Parathyroid adenoma (tissue), 2 donors: ENCODE results near the gene ALX3.

Experiments
- H2AFZ ChIP-seq: fragments of 300-600 bp; sonication (generic); one replicate; pipeline ENCODE4 v1.7.0; 2017; ENCODE audit warnings: antibody characterized with exemption, mild to moderate bottlenecking
- H3K27ac ChIP-seq: fragments of 300-600 bp; sonication (generic); one replicate; pipeline ENCODE4 v1.7.0; 2017
- H3K27me3 ChIP-seq: fragments of 300-600 bp; sonication (generic); one replicate; pipeline ENCODE4 v1.7.0; 2017; ENCODE audit warnings: low read length; ENCODE audit not compliant: control insufficient read depth, insufficient read depth
- H3K36me3 ChIP-seq: fragments of 300-600 bp; sonication (generic); one replicate; pipeline ENCODE4 v1.7.0; 2017; ENCODE audit warnings: low read length; ENCODE audit not compliant: control insufficient read depth, insufficient read depth
- H3K4me1 ChIP-seq: fragments of 300-600 bp; sonication (generic); one replicate; pipeline ENCODE4 v1.7.0; 2017; ENCODE audit warnings: control low read depth
- H3K4me2 ChIP-seq: fragments of 300-600 bp; sonication (generic); one replicate; pipeline ENCODE4 v1.7.0; 2017; ENCODE audit warnings: low read length
- H3K4me3 ChIP-seq: fragments of 300-600 bp; sonication (generic); one replicate; pipeline ENCODE4 v1.7.0; 2017; ENCODE audit warnings: low read depth, low read length
- H3K79me2 ChIP-seq: fragments of 300-600 bp; sonication (generic); one replicate; pipeline ENCODE4 v1.7.0; 2017; ENCODE audit warnings: control low read depth
- H3K9ac ChIP-seq: fragments of 300-600 bp; sonication (generic); one replicate; pipeline ENCODE4 v1.7.0; 2017; ENCODE audit warnings: mild to moderate bottlenecking
- H3K9me3 ChIP-seq: fragments of 300-600 bp; sonication (generic); one replicate; pipeline ENCODE4 v1.7.0; 2017; ENCODE audit warnings: low read length; ENCODE audit not compliant: control insufficient read depth
- TF ChIP-seq, protein P1 (sequence below): fragments of 300-600 bp; sonication (generic); IDR thresholded peaks from one replicate; pipeline ENCODE4 v1.7.0; 2017; ENCODE audit warnings: antibody characterized with exemption, mild to moderate bottlenecking
- donor health status: primary hyperparathyroidism.

ALX3 gene

DNA sequence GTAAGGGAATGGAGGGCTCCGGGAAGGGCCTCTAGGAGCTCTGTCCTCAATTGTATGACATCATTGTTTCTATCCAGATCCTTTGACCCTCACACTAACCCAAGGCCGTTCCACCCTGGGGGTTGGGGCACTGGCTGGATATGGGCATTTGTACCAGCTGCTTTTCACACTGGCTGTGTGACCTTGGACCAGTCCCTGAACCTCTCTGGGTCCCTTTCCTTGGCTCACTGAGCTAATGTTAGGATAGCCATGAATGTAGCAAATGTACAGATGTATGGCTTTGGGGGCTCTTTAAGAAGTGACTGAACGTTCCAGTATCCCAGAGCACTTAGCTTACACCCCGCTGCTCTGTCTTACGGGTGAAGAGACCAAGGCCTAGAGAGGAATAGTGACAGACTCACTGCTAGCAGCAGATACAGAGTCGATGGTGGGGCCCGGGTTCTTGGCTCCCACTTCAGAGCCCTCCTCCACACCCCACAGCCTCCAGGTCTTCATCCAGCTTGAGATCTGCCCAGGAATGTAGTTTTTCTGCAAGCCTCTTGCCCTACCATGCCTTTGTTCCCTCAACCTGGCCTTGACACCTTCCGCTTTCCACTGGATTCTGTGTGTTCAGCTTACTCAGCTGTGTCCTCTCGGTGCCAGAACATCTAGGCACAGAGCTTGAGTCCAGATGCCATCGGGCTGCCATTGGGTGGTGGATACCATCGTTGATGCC is 27.2 kb upstream of the ALX3 start:
- Histone ChIP-seq H3K27me3 (no peaks in the 10 kb centered on the region), H3K4me1 (no peaks in the 10 kb centered on the region), H3K4me3 (no peak overlapping the region), H2AFZ (no peak overlapping the region), H3K4me2 (no peak overlapping the region), H3K36me3 (no peaks in the 10 kb centered on the region), H3K79me2 (no peaks in the 10 kb centered on the region), H3K9me3 (no peaks in the 10 kb centered on the region), H3K27ac (no peak overlapping the region), H3K9ac (no peak overlapping the region)
- TF ChIP-seq, protein P1, sequence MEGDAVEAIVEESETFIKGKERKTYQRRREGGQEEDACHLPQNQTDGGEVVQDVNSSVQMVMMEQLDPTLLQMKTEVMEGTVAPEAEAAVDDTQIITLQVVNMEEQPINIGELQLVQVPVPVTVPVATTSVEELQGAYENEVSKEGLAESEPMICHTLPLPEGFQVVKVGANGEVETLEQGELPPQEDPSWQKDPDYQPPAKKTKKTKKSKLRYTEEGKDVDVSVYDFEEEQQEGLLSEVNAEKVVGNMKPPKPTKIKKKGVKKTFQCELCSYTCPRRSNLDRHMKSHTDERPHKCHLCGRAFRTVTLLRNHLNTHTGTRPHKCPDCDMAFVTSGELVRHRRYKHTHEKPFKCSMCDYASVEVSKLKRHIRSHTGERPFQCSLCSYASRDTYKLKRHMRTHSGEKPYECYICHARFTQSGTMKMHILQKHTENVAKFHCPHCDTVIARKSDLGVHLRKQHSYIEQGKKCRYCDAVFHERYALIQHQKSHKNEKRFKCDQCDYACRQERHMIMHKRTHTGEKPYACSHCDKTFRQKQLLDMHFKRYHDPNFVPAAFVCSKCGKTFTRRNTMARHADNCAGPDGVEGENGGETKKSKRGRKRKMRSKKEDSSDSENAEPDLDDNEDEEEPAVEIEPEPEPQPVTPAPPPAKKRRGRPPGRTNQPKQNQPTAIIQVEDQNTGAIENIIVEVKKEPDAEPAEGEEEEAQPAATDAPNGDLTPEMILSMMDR: no peak

DNA sequence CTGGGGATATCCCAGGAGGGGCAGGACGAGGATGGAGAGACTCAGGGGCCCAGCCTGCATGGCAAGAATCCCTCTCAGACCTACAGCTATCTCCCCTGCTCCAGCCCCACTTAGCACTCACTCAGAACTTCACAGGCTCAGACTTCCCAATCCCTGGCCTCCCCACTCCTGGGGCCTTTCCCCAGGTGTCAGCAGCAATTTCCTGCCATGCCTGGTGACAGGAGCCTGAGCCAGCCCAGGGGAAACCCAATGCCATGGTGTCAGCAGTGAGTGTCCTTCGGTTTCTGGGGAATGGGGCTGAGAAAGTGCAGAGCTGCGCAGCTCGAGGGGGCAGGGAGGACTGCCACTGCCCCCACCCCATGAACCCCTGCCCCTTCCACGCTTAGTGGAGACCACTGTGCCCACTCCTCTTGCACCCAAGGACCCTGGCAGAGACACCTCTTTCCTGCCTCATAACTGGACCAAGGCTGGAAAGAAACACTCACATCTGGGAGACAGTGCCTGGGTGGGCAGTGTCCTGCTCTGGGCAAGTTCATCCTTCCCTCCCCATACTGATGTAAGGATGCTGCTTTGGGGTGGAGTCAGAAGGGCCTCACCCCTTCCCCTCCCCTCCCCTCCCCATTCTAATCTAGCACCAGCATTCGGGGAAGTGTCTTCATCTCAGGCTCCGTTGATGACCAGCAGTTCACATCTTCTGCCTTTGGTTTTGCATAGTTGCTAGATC is 24.6 kb upstream of the ALX3 start:
- Histone ChIP-seq H3K79me2 (no peaks in the 10 kb centered on the region), H2AFZ (no peak overlapping the region), H3K27me3 (no peaks in the 10 kb centered on the region), H3K9me3 (no peaks in the 10 kb centered on the region), H3K9ac (no peak overlapping the region), H3K4me3 (no peak overlapping the region), H3K4me1 (no peaks in the 10 kb centered on the region), H3K4me2 (no peak overlapping the region), H3K36me3 (no peaks in the 10 kb centered on the region), H3K27ac (no peak overlapping the region)
- TF ChIP-seq, protein P1: no peak

GRCh38 chr1:110092991-110093390 is 22.5 kb upstream of the ALX3 start:
- H2AFZ ChIP-seq: no peak overlapping the region

DNA sequence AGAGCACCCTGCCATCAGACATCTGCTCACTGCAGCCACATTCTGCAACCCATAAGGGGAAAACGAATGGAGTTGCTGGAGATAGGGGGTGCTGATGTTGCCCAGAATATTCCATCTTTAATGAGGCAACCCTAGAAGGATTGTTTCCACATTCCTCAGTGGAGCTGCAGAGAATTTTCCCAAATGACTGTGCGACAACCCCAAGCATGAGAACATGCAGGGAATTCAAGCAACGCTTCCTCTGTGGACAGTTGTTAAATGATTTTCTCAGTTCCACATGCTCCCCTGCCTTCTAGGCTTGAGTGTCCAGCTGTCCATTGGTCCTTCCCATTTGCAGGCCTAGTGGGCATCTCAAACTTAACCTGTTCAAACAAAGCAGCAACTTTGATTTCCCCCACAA is 21.3 kb upstream of the ALX3 start:
- Histone ChIP-seq H3K79me2 (no peaks in the 10 kb centered on the region), H2AFZ (no peak overlapping the region), H3K4me2 (no peak overlapping the region), H3K9ac (no peak overlapping the region), H3K4me1 (no peaks in the 10 kb centered on the region), H3K9me3 (no peaks in the 10 kb centered on the region), H3K27ac (no peak overlapping the region), H3K4me3 (no peak overlapping the region), H3K36me3 (no peaks in the 10 kb centered on the region), H3K27me3 (no peaks in the 10 kb centered on the region)
- TF ChIP-seq, protein P1: no peak

More at GRCh38 chr1:110092991-110093390, 22.5 kb upstream of the ALX3 start:
- Histone ChIP-seq H3K36me3 (no peaks in the 10 kb centered on the region), H3K27ac (no peak overlapping the region), H3K79me2 (no peaks in the 10 kb centered on the region), H3K4me1 (no peaks in the 10 kb centered on the region), H3K9ac (no peak overlapping the region), H3K4me3 (no peak overlapping the region), H3K9me3 (no peaks in the 10 kb centered on the region), H3K4me2 (no peak overlapping the region), H3K27me3 (no peaks in the 10 kb centered on the region)
- TF ChIP-seq, protein P1: no peak
